Measurements from ENCODE around the gene CNOT4. TPM values are rescaled to one million over a fixed set of nuclear protein-coding genes. Genes with fewer than 3 reads are reported as not detected.

CNOT4 gene
- total and polyA plus RNA-seq, 2 of the 13 experiments (the other 11 are each of a cell fraction or from before 2014, with no cell fraction given) = 7.4 to 8.4 TPM

GRCh38 chr7:135335628-135336139, 174.2 kb downstream of the CNOT4 start (continued):
- TF ChIP-seq DBP (CRISPR knock-in tag; IDR thresholded peaks at IDR 0.05; ENCODE audit: not compliant biosample characterization) = no peak
- TF ChIP-seq RAD51 (IDR thresholded peaks at IDR 0.05; ENCODE audit: borderline replicate concordance) = no peak
- TF ChIP-seq ZNF598 (CRISPR knock-in tag; IDR thresholded peaks at IDR 0.05; ENCODE audit: borderline replicate concordance) = 0 out of 2 replicates have a peak, but pooled peaks have one; percentile 49
- TF ChIP-seq E2F1 (CRISPR knock-in tag; IDR thresholded peaks at IDR 0.05) = no peak
- no peak for TF ChIP-seq TCF12 (IDR thresholded peaks at IDR 0.05)
- no peak for TF ChIP-seq TCF12 (CRISPR knock-in tag; IDR thresholded peaks at IDR 0.05)
- no peak for TF ChIP-seq ATF4 (CRISPR knock-in tag; IDR thresholded peaks at IDR 0.05)
- TF ChIP-seq TBX3 (IDR thresholded peaks at IDR 0.05; ENCODE audit: borderline replicate concordance) = no peak
- no peak for TF ChIP-seq CENPT (CRISPR knock-in tag; IDR thresholded peaks at IDR 0.05; ENCODE audit: low read depth)
- TF ChIP-seq PRDM15 (CRISPR knock-in tag; IDR thresholded peaks at IDR 0.05) = no peak
- no peak for TF ChIP-seq ATF5 (CRISPR knock-in tag; IDR thresholded peaks at IDR 0.05; ENCODE audit: low read depth)
- no peak for TF ChIP-seq PBX2 (CRISPR knock-in tag; IDR thresholded peaks at IDR 0.05)
- TF ChIP-seq SMARCC2 (IDR thresholded peaks at IDR 0.05) = no peak
- TF ChIP-seq SOX6 (IDR thresholded peaks at IDR 0.05) = no peak
- peak; percentile 30; the same call in 1 of the 2 replicates for TF ChIP-seq SOX6 (CRISPR knock-in tag; IDR thresholded peaks at IDR 0.05)
- no peak for TF ChIP-seq YEATS4 (CRISPR knock-in tag; IDR thresholded peaks at IDR 0.05; ENCODE audit: borderline replicate concordance)
- no peak for TF ChIP-seq CBX1 (IDR thresholded peaks at IDR 0.05; ENCODE audit: low read depth)
- peak; percentile 91 for TF ChIP-seq REPIN1 (CRISPR knock-in tag; IDR thresholded peaks at IDR 0.05; ENCODE audit: borderline replicate concordance, low read depth)
- TF ChIP-seq ZMAT3 (CRISPR knock-in tag; conservative IDR thresholded peaks at IDR 0.05) = peak; percentile 76
- peak; percentile 62; the same call in 1 of the 2 replicates for TF ChIP-seq ZNF614 (CRISPR knock-in tag; IDR thresholded peaks at IDR 0.05; ENCODE audit: borderline replicate concordance)
- TF ChIP-seq DNMT1 (CRISPR knock-in tag; IDR thresholded peaks at IDR 0.05) = no peak
- no peak for TF ChIP-seq SIN3B (IDR thresholded peaks at IDR 0.05; ENCODE audit: low read length)
- TF ChIP-seq MEIS1 (CRISPR knock-in tag; IDR thresholded peaks at IDR 0.05; ENCODE audit: borderline replicate concordance) = no peak

Measured in HepG2 (cell line).